HEK293 (cell line): ENCODE results near the gene PBX2.

ENCODE experiments used
- CTCF ChIA-PET: fragments of 350-600 bp; formaldehyde crosslinking; extraction: SDS; loops from one replicate; lab custom pipeline; 2021; ENCODE audit warnings: antibody characterized with exemption; lab: Yijun Ruan, JAX
- POLR2A ChIA-PET: fragments of 300-600 bp; formaldehyde crosslinking; extraction: SDS; loops from one replicate; lab custom pipeline; 2020; ENCODE audit warnings: antibody characterized with exemption, inconsistent platforms; lab: Yijun Ruan, JAX
- H3K27ac ChIP-seq: fragments of 200-500 bp; sonication (Bioruptor generic); 2 replicates; pipeline ENCODE4 v1.5.1; 2014; ENCODE audit warnings: low read depth, low read length, control low read depth, inconsistent platforms; ENCODE audit errors: extremely low read depth
- H3K36me3 ChIP-seq, 2 experiments: fragments of 200-500 bp in 1 of 2; sonication (Bioruptor generic) in 1 of 2; 1 replicate in 1 of 2; 2 replicates in 1 of 2; pipeline ENCODE4 v1.5.1; 2014 to 2017; ENCODE audit warnings: inconsistent platforms in 2 of 2, low read length in 2 of 2; ENCODE audit not compliant: control insufficient read depth in 2 of 2, insufficient read depth in 1 of 2
- H3K4me1 ChIP-seq: fragments of 200-500 bp; sonication (Bioruptor generic); 2 replicates; pipeline ENCODE4 v1.5.1; 2014; ENCODE audit warnings: mild to moderate bottlenecking, low read length, inconsistent platforms; ENCODE audit not compliant: control insufficient read depth, insufficient read depth
- H3K4me3 ChIP-seq: 2 replicates; pipeline ENCODE4 v1.5.1; 2011; ENCODE audit warnings: low read depth, mild to moderate bottlenecking, control low read depth, low read length, moderate library complexity
- H3K9me3 ChIP-seq: fragments of 200-500 bp; sonication (Bioruptor generic); 2 replicates; pipeline ENCODE4 v1.5.1; 2014; ENCODE audit warnings: low read depth, low read length, inconsistent platforms; ENCODE audit not compliant: control insufficient read depth, insufficient read depth
- ATF2 ChIP-seq: fragments of 450-650 bp; formaldehyde crosslinking; IDR thresholded peaks from 2 replicates; pipeline ENCODE4 v1.5.1; 2016; ENCODE audit warnings: missing biosample characterization, missing genetic modification characterization, low read depth
- GLI2 ChIP-seq: fragments of 450-650 bp; formaldehyde crosslinking; IDR thresholded peaks from 2 replicates; pipeline ENCODE4; 2017; ENCODE audit warnings: missing biosample characterization, missing genetic modification characterization, low read depth, borderline replicate concordance
- KLF1 ChIP-seq: fragments of 450-650 bp; formaldehyde crosslinking; IDR thresholded peaks from 2 replicates; pipeline ENCODE4 v1.5.1; 2016; ENCODE audit warnings: missing biosample characterization, missing genetic modification characterization
- REPIN1 ChIP-seq: fragments of 450-650 bp; formaldehyde crosslinking; IDR thresholded peaks from 2 replicates; pipeline ENCODE4 v1.5.1; 2017; ENCODE audit warnings: missing biosample characterization, missing genetic modification characterization, low read depth
- ZIC2 ChIP-seq: fragments of 450-650 bp; formaldehyde crosslinking; IDR thresholded peaks from 2 replicates; pipeline ENCODE4 v1.5.1; 2016; ENCODE audit warnings: missing biosample characterization, missing genetic modification characterization
- ZNF133 ChIP-seq: fragments of 450-650 bp; formaldehyde crosslinking; IDR thresholded peaks from 2 replicates; pipeline ENCODE4 v1.5.1; 2016; ENCODE audit warnings: missing biosample characterization, missing genetic modification characterization
- ZNF211 ChIP-seq: fragments of 450-650 bp; formaldehyde crosslinking; IDR thresholded peaks from 2 replicates; pipeline ENCODE4 v1.5.1; 2016; ENCODE audit warnings: low read depth, missing biosample characterization, missing genetic modification characterization
- ZNF23 ChIP-seq: fragments of 450-650 bp; formaldehyde crosslinking; IDR thresholded peaks from 2 replicates; pipeline ENCODE4 v1.5.1; 2016; ENCODE audit warnings: missing biosample characterization, missing genetic modification characterization, borderline replicate concordance
- ZNF26 ChIP-seq: fragments of 450-650 bp; formaldehyde crosslinking; IDR thresholded peaks from 2 replicates; pipeline ENCODE4 v1.5.1; 2016; ENCODE audit warnings: missing biosample characterization, missing genetic modification characterization
- ZNF280D ChIP-seq: fragments of 450-650 bp; formaldehyde crosslinking; IDR thresholded peaks from 2 replicates; pipeline ENCODE4 v1.5.1; 2016; ENCODE audit warnings: missing biosample characterization, missing genetic modification characterization
- ZNF302 ChIP-seq: fragments of 450-650 bp; formaldehyde crosslinking; IDR thresholded peaks from 2 replicates; pipeline ENCODE4 v1.5.1; 2016; ENCODE audit warnings: missing biosample characterization, missing genetic modification characterization, low read depth
- ZNF311 ChIP-seq: fragments of 450-650 bp; formaldehyde crosslinking; IDR thresholded peaks from 2 replicates; pipeline ENCODE4 v1.5.1; 2017; ENCODE audit warnings: missing biosample characterization, missing genetic modification characterization, borderline replicate concordance
- ZNF354C ChIP-seq: fragments of 450-650 bp; formaldehyde crosslinking; IDR thresholded peaks from 2 replicates; pipeline ENCODE4 v1.5.1; 2016; ENCODE audit warnings: missing biosample characterization, missing genetic modification characterization, low read depth, borderline replicate concordance
- ZNF423 ChIP-seq: fragments of 450-650 bp; formaldehyde crosslinking; IDR thresholded peaks from 2 replicates; pipeline ENCODE4 v1.5.1; 2016; ENCODE audit warnings: missing biosample characterization, missing genetic modification characterization
- ZNF426 ChIP-seq: fragments of 450-650 bp; formaldehyde crosslinking; IDR thresholded peaks from 2 replicates; pipeline ENCODE4 v1.5.1; 2017; ENCODE audit warnings: missing biosample characterization, missing genetic modification characterization, mild to moderate bottlenecking, inconsistent platforms, moderate library complexity
- ZNF449 ChIP-seq: fragments of 450-650 bp; formaldehyde crosslinking; IDR thresholded peaks from 2 replicates; pipeline ENCODE4 v1.5.1; 2017; ENCODE audit warnings: missing biosample characterization, mild to moderate bottlenecking, missing genetic modification characterization, moderate library complexity
- ZNF596 ChIP-seq: fragments of 450-650 bp; IDR thresholded peaks from 2 replicates; pipeline ENCODE4 v1.5.0; 2018; ENCODE audit warnings: missing biosample characterization, mild to moderate bottlenecking, missing genetic modification characterization, moderate library complexity
- TF ChIP-seq, protein P1 (sequence below): fragments of 450-650 bp; formaldehyde crosslinking; IDR thresholded peaks from 2 replicates; pipeline ENCODE4 v1.5.1; 2016; ENCODE audit warnings: missing biosample characterization, missing genetic modification characterization, borderline replicate concordance
- TF ChIP-seq, protein P2 (sequence below): fragments of 450-650 bp; formaldehyde crosslinking; IDR thresholded peaks from 2 replicates; pipeline ENCODE4 v1.5.0; 2017; ENCODE audit warnings: missing biosample characterization, missing genetic modification characterization, borderline replicate concordance
- TF ChIP-seq, protein P3 (sequence below): fragments of 450-650 bp; formaldehyde crosslinking; IDR thresholded peaks from 2 replicates; pipeline ENCODE4 v1.5.1; 2016; ENCODE audit warnings: missing biosample characterization, missing genetic modification characterization

PBX2 gene

GRCh38 chr6:32194825-32195651 is 5.0 kb upstream of the PBX2 start (continued):
- TF ChIP-seq, protein P1, sequence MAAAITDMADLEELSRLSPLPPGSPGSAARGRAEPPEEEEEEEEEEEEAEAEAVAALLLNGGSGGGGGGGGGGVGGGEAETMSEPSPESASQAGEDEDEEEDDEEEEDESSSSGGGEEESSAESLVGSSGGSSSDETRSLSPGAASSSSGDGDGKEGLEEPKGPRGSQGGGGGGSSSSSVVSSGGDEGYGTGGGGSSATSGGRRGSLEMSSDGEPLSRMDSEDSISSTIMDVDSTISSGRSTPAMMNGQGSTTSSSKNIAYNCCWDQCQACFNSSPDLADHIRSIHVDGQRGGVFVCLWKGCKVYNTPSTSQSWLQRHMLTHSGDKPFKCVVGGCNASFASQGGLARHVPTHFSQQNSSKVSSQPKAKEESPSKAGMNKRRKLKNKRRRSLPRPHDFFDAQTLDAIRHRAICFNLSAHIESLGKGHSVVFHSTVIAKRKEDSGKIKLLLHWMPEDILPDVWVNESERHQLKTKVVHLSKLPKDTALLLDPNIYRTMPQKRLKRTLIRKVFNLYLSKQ (tag by site-specific recombination) = no peak
- TF ChIP-seq ZNF133 (tag by site-specific recombination) (no peak), ZNF23 (tag by site-specific recombination) (no peak)

DNA sequence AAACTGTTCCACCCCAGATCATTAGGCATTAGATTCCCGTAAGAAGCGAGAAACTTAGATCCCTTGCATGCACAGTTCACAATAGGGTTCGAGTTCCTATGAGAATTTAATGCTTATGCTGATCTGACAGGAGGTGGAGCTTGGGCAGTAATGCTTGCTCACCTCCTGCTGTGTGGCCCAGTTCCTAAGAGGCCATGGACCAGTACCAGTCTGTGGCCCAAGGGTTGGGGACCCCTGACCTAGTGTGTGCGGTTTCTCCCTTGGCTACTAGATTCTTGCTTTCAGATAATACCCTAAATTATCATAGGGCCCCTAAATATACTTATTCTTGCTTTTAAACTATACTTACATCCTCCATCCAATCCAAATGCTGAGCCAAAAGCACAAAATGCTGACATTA is 4.4 kb upstream of the PBX2 start:
- Histone ChIP-seq H3K27ac (no peak overlapping the region), H3K4me3 (no peak overlapping the region), H3K4me1 (peaks cover 7% of the 10 kb centered on the region), H3K36me3 (no peaks in the 10 kb centered on the region), H3K9me3 (no peaks in the 10 kb centered on the region)
- ChIA-PET POLR2A (interaction anchor here (1.6 to 2.3 kb wide), 5 partner anchors 11 to 32 kb away, joined by 4 to 25 read pairs (median 11); partner anchors contain the start of gene AGPAT1), CTCF (interaction anchor here (0.5 to 2.2 kb wide), 10 partner anchors 9 to 758 kb away, joined by 3 to 25 read pairs (median 6); partner anchors contain the start of gene ATF6B)
- TF ChIP-seq ZNF596 (tag by site-specific recombination) = no peak
- TF ChIP-seq ATF2 (tag by site-specific recombination) = no peak
- no peak for TF ChIP-seq ZIC2 (tag by site-specific recombination)
- TF ChIP-seq ZNF26 (tag by site-specific recombination) = no peak
- no peak for TF ChIP-seq KLF1
- TF ChIP-seq ZNF302 (tag by site-specific recombination) = no peak
- no peak for TF ChIP-seq ZNF311
- no peak for TF ChIP-seq REPIN1 (tag by site-specific recombination)
- no peak for TF ChIP-seq GLI2 (tag by site-specific recombination)
- TF ChIP-seq ZNF354C (tag by site-specific recombination) = no peak
- no peak for TF ChIP-seq ZNF211
- TF ChIP-seq ZNF426 (tag by site-specific recombination) = no peak
- TF ChIP-seq ZNF449 (tag by site-specific recombination) = no peak
- TF ChIP-seq ZNF280D (tag by site-specific recombination) = no peak
- TF ChIP-seq, protein P2, sequence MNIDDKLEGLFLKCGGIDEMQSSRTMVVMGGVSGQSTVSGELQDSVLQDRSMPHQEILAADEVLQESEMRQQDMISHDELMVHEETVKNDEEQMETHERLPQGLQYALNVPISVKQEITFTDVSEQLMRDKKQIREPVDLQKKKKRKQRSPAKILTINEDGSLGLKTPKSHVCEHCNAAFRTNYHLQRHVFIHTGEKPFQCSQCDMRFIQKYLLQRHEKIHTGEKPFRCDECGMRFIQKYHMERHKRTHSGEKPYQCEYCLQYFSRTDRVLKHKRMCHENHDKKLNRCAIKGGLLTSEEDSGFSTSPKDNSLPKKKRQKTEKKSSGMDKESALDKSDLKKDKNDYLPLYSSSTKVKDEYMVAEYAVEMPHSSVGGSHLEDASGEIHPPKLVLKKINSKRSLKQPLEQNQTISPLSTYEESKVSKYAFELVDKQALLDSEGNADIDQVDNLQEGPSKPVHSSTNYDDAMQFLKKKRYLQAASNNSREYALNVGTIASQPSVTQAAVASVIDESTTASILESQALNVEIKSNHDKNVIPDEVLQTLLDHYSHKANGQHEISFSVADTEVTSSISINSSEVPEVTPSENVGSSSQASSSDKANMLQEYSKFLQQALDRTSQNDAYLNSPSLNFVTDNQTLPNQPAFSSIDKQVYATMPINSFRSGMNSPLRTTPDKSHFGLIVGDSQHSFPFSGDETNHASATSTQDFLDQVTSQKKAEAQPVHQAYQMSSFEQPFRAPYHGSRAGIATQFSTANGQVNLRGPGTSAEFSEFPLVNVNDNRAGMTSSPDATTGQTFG (tag by site-specific recombination) = no peak
- TF ChIP-seq, protein P3, sequence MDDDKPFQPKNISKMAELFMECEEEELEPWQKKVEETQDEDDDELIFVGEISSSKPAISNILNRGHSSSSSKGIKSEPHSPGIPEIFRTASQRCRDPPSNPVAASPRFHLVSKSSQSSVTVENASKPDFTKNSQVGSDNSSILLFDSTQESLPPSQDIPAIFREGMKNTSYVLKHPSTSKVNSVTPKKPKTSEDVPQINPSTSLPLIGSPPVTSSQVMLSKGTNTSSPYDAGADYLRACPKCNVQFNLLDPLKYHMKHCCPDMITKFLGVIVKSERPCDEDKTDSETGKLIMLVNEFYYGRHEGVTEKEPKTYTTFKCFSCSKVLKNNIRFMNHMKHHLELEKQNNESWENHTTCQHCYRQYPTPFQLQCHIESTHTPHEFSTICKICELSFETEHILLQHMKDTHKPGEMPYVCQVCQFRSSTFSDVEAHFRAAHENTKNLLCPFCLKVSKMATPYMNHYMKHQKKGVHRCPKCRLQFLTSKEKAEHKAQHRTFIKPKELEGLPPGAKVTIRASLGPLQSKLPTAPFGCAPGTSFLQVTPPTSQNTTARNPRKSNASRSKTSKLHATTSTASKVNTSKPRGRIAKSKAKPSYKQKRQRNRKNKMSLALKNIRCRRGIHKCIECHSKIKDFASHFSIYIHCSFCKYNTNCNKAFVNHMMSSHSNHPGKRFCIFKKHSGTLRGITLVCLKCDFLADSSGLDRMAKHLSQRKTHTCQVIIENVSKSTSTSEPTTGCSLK = no peak
- no peak for TF ChIP-seq ZNF423 (tag by site-specific recombination)
